DLD1 (cell line): ENCODE measurements around the gene SLC17A7.

ENCODE experiments used
- in situ Hi-C: cut with HindIII; loops from 2 replicates; pipeline ENCODE4 v1.10.0; 2017; ENCODE audit warnings: low sequenced_read_pairs

Gene SLC17A7

GRCh38 chr19:49382639-49383038 lies 58.7 kb downstream of the SLC17A7 start:
- in situ Hi-C loops = no loop called here

GRCh38 chr19:49380391-49380790 lies 60.9 kb downstream of the SLC17A7 start:
- in situ Hi-C loops = no loop called here
